Ishikawa (cell line): Measurements from ENCODE around the gene TIMM8B.
A peak's percentile ranks its signal among the peaks of the same experiment; 100 is the strongest.

Source experiments
- CEBPB ChIP-seq: IDR thresholded peaks from 2 replicates; pipeline ENCODE4 v1.6.1; 2012
- CREB1 ChIP-seq: IDR thresholded peaks from 2 replicates; pipeline ENCODE4 v1.6.1; 2012; ENCODE audit warnings: low read depth
- EGR1 ChIP-seq: IDR thresholded peaks from 2 replicates; pipeline ENCODE4 v1.6.1; 2012
- EP300 ChIP-seq: IDR thresholded peaks from 2 replicates; pipeline ENCODE4 v1.6.1; 2012; ENCODE audit warnings: borderline replicate concordance
- FOXM1 ChIP-seq: IDR thresholded peaks from 2 replicates; pipeline ENCODE4 v1.6.1; 2012; ENCODE audit warnings: low read depth, borderline replicate concordance
- NFIC ChIP-seq: IDR thresholded peaks from 2 replicates; pipeline ENCODE4 v1.6.1; 2012
- RAD21 ChIP-seq: IDR thresholded peaks from 2 replicates; pipeline ENCODE4 v1.6.1; 2012; ENCODE audit warnings: low read depth
- REST ChIP-seq: IDR thresholded peaks from 2 replicates; pipeline ENCODE4 v1.6.1; 2012; ENCODE audit warnings: low read depth, mild to moderate bottlenecking
- TAF1 ChIP-seq: IDR thresholded peaks from 2 replicates; pipeline ENCODE4 v1.6.1; 2012; ENCODE audit warnings: low read depth, mild to moderate bottlenecking
- TCF12 ChIP-seq: IDR thresholded peaks from 2 replicates; pipeline ENCODE4 v1.6.1; 2012; ENCODE audit warnings: low read depth
- TEAD4 ChIP-seq: IDR thresholded peaks from 2 replicates; pipeline ENCODE4 v1.6.1; 2012
- USF1 ChIP-seq: IDR thresholded peaks from 2 replicates; pipeline ENCODE4 v1.6.1; 2012
- YY1 ChIP-seq: IDR thresholded peaks from 2 replicates; pipeline ENCODE4 v1.6.1; 2012; ENCODE audit warnings: low read depth
- ZBTB7A ChIP-seq: IDR thresholded peaks from 2 replicates; pipeline ENCODE4 v1.6.1; 2012; ENCODE audit warnings: low read depth
- TF ChIP-seq, protein P1 (sequence below): IDR thresholded peaks from 2 replicates; pipeline ENCODE4 v1.6.1; 2012

The TIMM8B gene

GRCh38 chr11:112128483-112129121, 42.0 kb upstream of the TIMM8B start:
- TF ChIP-seq EP300 = no peak
- no peak for TF ChIP-seq CREB1
- TF ChIP-seq TCF12 = no peak
- TF ChIP-seq NFIC = peak; percentile 8; the same call in 1 of the 2 replicates
- TF ChIP-seq TAF1 = no peak
- no peak for TF ChIP-seq EGR1

DNA sequence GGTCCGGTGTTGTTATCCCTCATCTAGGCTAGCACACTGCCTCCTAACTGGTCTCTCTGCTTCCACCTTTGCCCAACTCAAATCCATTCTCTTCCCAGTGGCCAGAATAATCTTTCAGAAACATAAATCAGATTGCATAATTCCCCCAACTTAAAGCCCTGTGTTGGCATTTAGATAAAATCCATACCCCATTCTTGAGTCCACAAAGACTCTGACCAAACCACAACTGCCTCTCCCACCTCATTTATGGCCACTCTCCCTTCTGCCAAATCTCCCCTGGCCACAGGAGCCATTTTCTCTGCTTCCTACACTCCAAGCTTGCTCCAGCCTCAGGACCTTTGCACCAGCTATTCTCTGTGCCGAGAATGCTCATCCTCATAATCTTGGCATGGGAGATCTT, 40.5 kb upstream of the TIMM8B start:
- TF ChIP-seq EGR1 = no peak
- no peak for TF ChIP-seq FOXM1
- no peak for TF ChIP-seq USF1
- TF ChIP-seq CEBPB = no peak
- TF ChIP-seq REST = no peak
- TF ChIP-seq TAF1 = no peak
- TF ChIP-seq RAD21 = no peak
- TF ChIP-seq TEAD4 = no peak
- TF ChIP-seq TCF12 = no peak
- no peak for TF ChIP-seq NFIC
- TF ChIP-seq CREB1 = no peak
- no peak for TF ChIP-seq YY1
- no peak for TF ChIP-seq ZBTB7A
- no peak for TF ChIP-seq EP300
- TF ChIP-seq, protein P1, sequence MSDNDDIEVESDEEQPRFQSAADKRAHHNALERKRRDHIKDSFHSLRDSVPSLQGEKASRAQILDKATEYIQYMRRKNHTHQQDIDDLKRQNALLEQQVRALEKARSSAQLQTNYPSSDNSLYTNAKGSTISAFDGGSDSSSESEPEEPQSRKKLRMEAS = no peak

- no peak for TF ChIP-seq FOXM1
- TF ChIP-seq EGR1 = no peak
- no peak for TF ChIP-seq CREB1
- no peak for TF ChIP-seq ZBTB7A
- TF ChIP-seq TAF1 = no peak
- no peak for TF ChIP-seq USF1
- TF ChIP-seq NFIC = no peak
- no peak for TF ChIP-seq TEAD4
Observed at GRCh38 chr11:112123129-112123528, 36.6 kb upstream of the TIMM8B start.

DNA sequence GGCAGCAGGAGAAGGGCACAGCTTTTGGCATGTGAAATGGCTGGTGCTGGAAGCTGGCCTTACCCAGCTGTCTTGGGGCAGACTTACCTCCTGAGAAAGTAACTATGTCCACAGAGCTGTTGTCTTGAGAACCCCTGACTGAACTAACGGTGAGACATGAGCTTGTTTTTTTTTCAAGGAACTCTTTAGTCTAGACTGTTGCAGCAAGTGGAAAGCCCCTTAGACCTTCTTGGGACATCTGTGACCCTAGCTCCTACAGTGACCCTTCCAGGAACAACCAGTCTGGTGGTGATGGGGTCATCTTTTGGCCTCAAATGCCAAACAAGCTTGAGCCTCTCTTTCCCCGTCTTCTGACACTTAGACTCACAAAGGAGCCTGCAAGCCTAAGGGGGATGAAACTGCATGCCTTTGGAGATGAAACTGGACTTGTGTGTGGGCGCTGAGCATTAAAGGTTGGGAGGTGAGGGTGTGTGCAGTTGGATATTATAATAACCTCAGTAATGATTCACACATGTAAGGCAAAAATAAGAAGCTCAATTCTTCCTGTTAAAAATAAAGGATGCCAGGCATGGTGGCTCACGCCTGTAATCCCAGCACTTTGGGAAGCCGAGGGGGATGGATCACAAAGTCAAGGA, 35.5 kb upstream of the TIMM8B start:
- TF ChIP-seq YY1 = no peak

GRCh38 chr11:112118176-112118575, 31.6 kb upstream of the TIMM8B start:
- TF ChIP-seq ZBTB7A (no peak), TAF1 (no peak), CREB1 (no peak), REST (no peak), CEBPB (no peak), NFIC (no peak)

DNA sequence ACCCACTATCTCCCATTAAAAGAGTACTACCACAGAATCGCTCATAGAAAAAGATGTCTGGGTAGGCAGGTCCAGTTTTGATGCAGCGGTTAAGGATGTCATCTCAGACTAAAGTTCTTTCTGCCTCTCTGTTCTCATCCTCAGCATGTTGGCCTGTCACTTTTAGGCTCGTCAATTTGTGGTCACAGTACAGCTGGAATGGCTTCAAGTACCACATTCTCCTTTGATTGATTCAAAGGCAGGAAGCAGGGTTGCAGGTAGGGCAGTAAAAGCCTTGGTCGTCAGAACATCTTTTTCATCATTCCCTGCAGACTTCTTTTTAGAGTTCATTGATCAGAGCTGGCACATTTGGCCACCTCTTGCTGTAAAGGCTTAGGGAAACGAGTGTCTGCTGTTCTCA, 28.8 kb upstream of the TIMM8B start:
- no peak for TF ChIP-seq EGR1
- TF ChIP-seq, protein P1 = no peak
- TF ChIP-seq REST = no peak
- TF ChIP-seq EP300 = no peak
- TF ChIP-seq USF1 = no peak
- TF ChIP-seq CREB1 = no peak
- TF ChIP-seq NFIC = no peak
